HepG2 (cell line): ENCODE data around the gene CHDH. TPM values are rescaled to one million over a fixed set of nuclear protein-coding genes. Genes with fewer than 3 reads are reported as not detected.

ENCODE experiments used
- ATAC-seq: fragments of 200-7000 bp; cut with Tn5 transposase; 3 replicates; pipeline ENCODE4 v1.9.1; 2020; ENCODE audit warnings: mild to moderate bottlenecking, moderate library complexity
- BruUV-seq: library from RNA; stranded (reverse); fragments of 400-500 nt; replicated peaks from 2 replicates; lab custom pipeline; 2021; lab: Mats Ljungman, UMichigan
- CTCF ChIA-PET: fragments of 300-600 bp; formaldehyde crosslinking; extraction: SDS; loops from one replicate; lab custom pipeline; 2021; ENCODE audit warnings: low total read pairs, inconsistent platforms, low intra/inter-chr PET ratio; lab: Yijun Ruan, JAX
- POLR2A ChIA-PET: fragments of 350-600 bp; sonication (Branson Sonifier 250); formaldehyde crosslinking; loops from one replicate; lab custom pipeline; 2020; ENCODE audit warnings: antibody characterized with exemption, inconsistent platforms; lab: Yijun Ruan, JAX
- DNase-seq: peaks from one replicate; pipeline ENCODE4 v3.0.0-alpha.2; 2015; ENCODE audit warnings: low spot score
- FAIRE-seq: peaks from 3 replicates; lab custom pipeline; 2011; peaks lifted over from hg19 to GRCh38; lab: Jason Lieb, UNC
- H2AFZ ChIP-seq: one replicate; pipeline ENCODE4 v1.6.1; 2011; ENCODE audit warnings: low read length, inconsistent platforms
- H3K27ac ChIP-seq: fragments of 300-600 bp; 3 replicates; pipeline ENCODE4 v1.8.0; 2011; ENCODE audit warnings: mixed run types, mild to moderate bottlenecking, mixed read lengths, low read length, inconsistent platforms; ENCODE audit not compliant: insufficient read depth; ENCODE audit errors: extremely low read length
- H3K27me3 ChIP-seq, 2 experiments: fragments of 200-600 bp in 1 of 2; 2 replicates in 1 of 2; 3 replicates in 1 of 2; pipeline versions ENCODE4 v1.6.0 to v1.8.0; 2011; ENCODE audit warnings: low read length in 2 of 2, mild to moderate bottlenecking in 2 of 2, moderate library complexity in 2 of 2, inconsistent platforms in 1 of 2; ENCODE audit not compliant: insufficient read depth in 2 of 2, control insufficient read depth in 1 of 2
- H3K36me3 ChIP-seq, 2 experiments: fragments of 200-600 bp in 1 of 2; replicated peaks in 1 of 2; 2 replicates in 1 of 2; 3 replicates in 1 of 2; pipeline versions ENCODE4 v1.5.1 to v1.8.0; 2011; ENCODE audit warnings: low read length in 2 of 2, inconsistent platforms in 1 of 2; ENCODE audit not compliant: insufficient read depth in 2 of 2, control insufficient read depth in 1 of 2
- H3K4me1 ChIP-seq: 2 replicates; pipeline ENCODE4 v1.5.1; 2012; ENCODE audit warnings: low read length, inconsistent platforms; ENCODE audit not compliant: insufficient read depth
- H3K4me2 ChIP-seq: 2 replicates; pipeline ENCODE4 v1.6.0; 2011; ENCODE audit warnings: low read depth, low read length, inconsistent platforms
- H3K4me3 ChIP-seq, 3 experiments: fragments of 200-600 bp in 1 of 3; sonication (generic), shearing (Covaris generic) in 1 of 3; replicated peaks in 1 of 3; 2 replicates each; pipeline ENCODE4 v1.5.1; 2011 to 2016; ENCODE audit warnings: low read length in 3 of 3, inconsistent platforms in 2 of 3, low read depth in 2 of 3, mild to moderate bottlenecking in 2 of 3, control low read depth in 1 of 3, mixed read lengths in 1 of 3; ENCODE audit not compliant: insufficient read depth in 1 of 3
- H3K79me2 ChIP-seq: one replicate; pipeline ENCODE4 v1.6.1; 2011; ENCODE audit warnings: low read length, inconsistent platforms; ENCODE audit not compliant: insufficient read depth
- H3K9ac ChIP-seq: 2 replicates; pipeline ENCODE4 v1.6.0; 2011; ENCODE audit warnings: mild to moderate bottlenecking, low read depth, low read length, inconsistent platforms; ENCODE audit not compliant: insufficient read depth
- H3K9me3 ChIP-seq: 2 replicates; pipeline ENCODE4 v1.5.1; 2012; ENCODE audit warnings: mild to moderate bottlenecking, low read length
- H4K20me1 ChIP-seq: 2 replicates; pipeline ENCODE4 v1.6.0; 2011; ENCODE audit warnings: inconsistent platforms, mild to moderate bottlenecking, low read length, moderate library complexity; ENCODE audit not compliant: insufficient read depth
- ARID5B ChIP-seq: IDR thresholded peaks from 2 replicates; pipeline ENCODE4 v1.4.0; 2020; ENCODE audit warnings: mild to moderate bottlenecking, missing genetic modification reagents
- BCL6 ChIP-seq: IDR thresholded peaks from 2 replicates; pipeline ENCODE4 v1.6.1; 2016; ENCODE audit warnings: missing genetic modification reagents, missing compliant biosample characterization
- CENPX ChIP-seq: sonication (generic); formaldehyde crosslinking; IDR thresholded peaks from 2 replicates; pipeline ENCODE4 v1.9.0; 2021; ENCODE audit warnings: mild to moderate bottlenecking, missing genetic modification reagents, moderate library complexity
- FOSL1 ChIP-seq: sonication (generic); formaldehyde crosslinking; IDR thresholded peaks from 2 replicates; pipeline ENCODE4 v1.9.0; 2021; ENCODE audit warnings: missing genetic modification reagents, borderline replicate concordance
- MNT ChIP-seq: fragments of 450-650 bp; IDR thresholded peaks from 2 replicates; pipeline ENCODE4 v1.6.1; 2016
- PHF20 ChIP-seq: sonication (generic); formaldehyde crosslinking; IDR thresholded peaks from 2 replicates; pipeline ENCODE4 v1.5.0; 2020; ENCODE audit warnings: mild to moderate bottlenecking, missing genetic modification reagents
- ZNF275 ChIP-seq: sonication (generic); formaldehyde crosslinking; IDR thresholded peaks from 2 replicates; pipeline ENCODE4 v1.8.0; 2022; ENCODE audit warnings: missing genetic modification reagents, mild to moderate bottlenecking, inconsistent platforms, borderline replicate concordance
- ZNF510 ChIP-seq: sonication (generic); formaldehyde crosslinking; IDR thresholded peaks from 2 replicates; pipeline ENCODE4 v1.4.0; 2020; ENCODE audit warnings: low read depth, mild to moderate bottlenecking, missing genetic modification reagents
- ZNF564 ChIP-seq: sonication (generic); formaldehyde crosslinking; IDR thresholded peaks from 2 replicates; pipeline ENCODE4 v1.8.1; 2023; ENCODE audit warnings: mild to moderate bottlenecking, missing genetic modification reagents
- WGBS: methylation state at CpG from one replicate; pipeline ENCODE4 v1.1.6; 2017; ENCODE audit warnings: low lambda C conversion rate; 5-methylcytosine and 5-hydroxymethylcytosine counted together
- in situ Hi-C: cut with HindIII; loops from 2 replicates; pipeline ENCODE4 v1.10.0; 2017; ENCODE audit warnings: low pct_unique_long_range_greater_than_20kb; ENCODE audit not compliant: extremely low pct_ligation_motif_present
- intact Hi-C: fragments of 100-400 bp; cut with micrococcal nuclease; formaldehyde crosslinking; loops from one replicate; pipeline ENCODE4 v1.10.0; 2022; ENCODE audit not compliant: unreplicated experiment
- polyA plus RNA-seq, 8 experiments: library from polyadenylated mRNA; depleted of rRNA in 3 of 8; stranded (reverse) in 7 of 8; unstranded in 1 of 8; fragments of >200 nt; fragmentation: Illumina TruSeq in 4 of 8; extraction: Trizol in 4 of 8; gene quantifications; 2 replicates each; pipeline versions ENCODE4 v1.2.1 to v1.2.3, GENCODE V29; 2011 to 2016; ENCODE audit warnings: low read depth in 4 of 8, missing spikeins in 1 of 8, mixed read lengths in 1 of 8; ENCODE audit not compliant: insufficient read depth in 1 of 8
- total RNA-seq, 5 experiments: library from RNA; depleted of rRNA; stranded (reverse); fragments of >200 nt; fragmentation: Illumina TruSeq; extraction: Trizol; gene quantifications; 2 replicates each; pipeline ENCODE4 v1.2.3, GENCODE V29; 2016; ENCODE audit warnings: low read depth in 1 of 5

Gene CHDH
- total and polyA plus RNA-seq, 2 of the 13 experiments (the other 11 are each of a cell fraction or from before 2014, with no cell fraction given) = 28.1 to 48.9 TPM

GRCh38 chr3:53772562-53772961 is 73.7 kb downstream of the CHDH start:
- H3K27me3 ChIP-seq = no peaks in the 10 kb centered on the region
- intact Hi-C loops (no loop called here), in situ Hi-C loops (no loop called here)
- no peak for ATAC-seq
- no peak overlapping the region for H2AFZ ChIP-seq
- no peaks in the 10 kb centered on the region for H3K9me3 ChIP-seq
- peaks cover 9% of the 10 kb centered on the region; the same call in 1 of the 2 replicates for H3K4me1 ChIP-seq
- no peak overlapping the region for H3K4me3 ChIP-seq
- no peak for TF ChIP-seq PHF20 (CRISPR knock-in tag)
- TF ChIP-seq MNT = peak; percentile 76
- TF ChIP-seq, all 625 proteins: peak for 1
- DNase-seq (no peak), FAIRE-seq (no peak)
- WGBS = 87% methylated on average over 10 of the region's 14 CpGs
- CTCF ChIA-PET = no interaction called here
- H4K20me1 ChIP-seq = no peaks in the 10 kb centered on the region
- no peaks in the 10 kb centered on the region for H3K79me2 ChIP-seq
- no peak overlapping the region for H3K27ac ChIP-seq
- no peak overlapping the region for H3K4me2 ChIP-seq
- H3K9ac ChIP-seq = no peak overlapping the region
- no TSS peak for BruUV-seq
- H3K36me3 ChIP-seq = no peaks in the 10 kb centered on the region
- POLR2A ChIA-PET = no interaction called here

- H3K79me2 ChIP-seq = no peaks in the 10 kb centered on the region
- BruUV-seq = no TSS peak
- TF ChIP-seq BCL6 (no peak), CENPX (no peak), ARID5B (CRISPR knock-in tag) (no peak), ZNF275 (CRISPR knock-in tag) (no peak), FOSL1 (no peak), ZNF510 (no peak), ZNF564 (CRISPR knock-in tag) (no peak)
- CTCF ChIA-PET = no interaction called here
- no peaks in the 10 kb centered on the region for H3K9me3 ChIP-seq
- DNase-seq (no peak), ATAC-seq (no peak), FAIRE-seq (no peak)
- H4K20me1 ChIP-seq = no peaks in the 10 kb centered on the region
- no peak overlapping the region for H3K27ac ChIP-seq
- in situ Hi-C loops (no loop called here), intact Hi-C loops (no loop called here)
- no peak overlapping the region for H3K4me3 ChIP-seq
- H3K36me3 ChIP-seq = no peaks in the 10 kb centered on the region
- no peak overlapping the region for H3K9ac ChIP-seq
- H3K4me2 ChIP-seq = no peak overlapping the region
- 41% methylated on average over 8 of the region's 12 CpGs for WGBS
- H3K27me3 ChIP-seq = no peaks in the 10 kb centered on the region
- H2AFZ ChIP-seq = no peak overlapping the region
- H3K4me1 ChIP-seq = peaks cover 18% of the 10 kb centered on the region; the same call in 1 of the 2 replicates
- POLR2A ChIA-PET = no interaction called here
Measured at GRCh38 chr3:53768478-53769459, 77.5 kb downstream of the CHDH start.
